HCEC 1CT (cell line): ENCODE measurements around the gene FAM110A.
"Not testable (repeated sequence)": the region's sequence is repeated elsewhere in the genome, so short reads cannot be mapped to it uniquely, and the experiment has no call there.

Experiments
- DNase-seq: peaks from one replicate; pipeline ENCODE4 v3.0.0-alpha.2; 2017

The FAM110A gene

GRCh38 chr20:824490-824889 lies 9.0 kb upstream of the FAM110A start:
- no peak for DNase-seq

GRCh38 chr20:824916-825315 lies 8.6 kb upstream of the FAM110A start:
- DNase-seq, result no peak

GRCh38 chr20:825710-826421 lies 7.6 kb upstream of the FAM110A start:
- DNase-seq, result no peak

GRCh38 chr20:826695-827323 lies 6.7 kb upstream of the FAM110A start:
- DNase-seq, result no peak

GRCh38 chr20:827981-828380 lies 5.5 kb upstream of the FAM110A start:
- DNase-seq, result not testable (repeated sequence)

GRCh38 chr20:828987-829386 lies 4.5 kb upstream of the FAM110A start:
- DNase-seq, result no peak

GRCh38 chr20:829551-829950 lies 4.0 kb upstream of the FAM110A start:
- no peak for DNase-seq

- DNase-seq, result peak; percentile 17
Measured at GRCh38 chr20:830011-830521, 3.4 kb upstream of the FAM110A start.

GRCh38 chr20:831251-831650 lies 2.3 kb upstream of the FAM110A start:
- DNase-seq, result no peak

GRCh38 chr20:831956-832355 lies 1.6 kb upstream of the FAM110A start:
- DNase-seq, result no peak

- peak; percentile 67 for DNase-seq
Measured at GRCh38 chr20:833121-833449, 430 bp upstream of the FAM110A start.

GRCh38 chr20:834151-834746 lies 734 bp downstream of the FAM110A start:
- DNase-seq, result no peak

GRCh38 chr20:835608-836045 lies 2.1 kb downstream of the FAM110A start:
- DNase-seq, result no peak

GRCh38 chr20:836190-836589 lies 2.7 kb downstream of the FAM110A start:
- no peak for DNase-seq

- no peak for DNase-seq
Measured at GRCh38 chr20:839015-839414, 5.5 kb downstream of the FAM110A start.

- no peak for DNase-seq
Measured at GRCh38 chr20:839626-840025, 6.1 kb downstream of the FAM110A start.

- no peak for DNase-seq
Measured at GRCh38 chr20:840503-840857, 7.0 kb downstream of the FAM110A start.

GRCh38 chr20:840858-841567 lies 7.5 kb downstream of the FAM110A start:
- DNase-seq, result no peak

- DNase-seq, result no peak
Measured at GRCh38 chr20:841568-842546, 8.3 kb downstream of the FAM110A start.

- DNase-seq, result no peak
Measured at GRCh38 chr20:842547-842940, 9.0 kb downstream of the FAM110A start.

GRCh38 chr20:843912-844311 lies 10.4 kb downstream of the FAM110A start:
- no peak for DNase-seq

- DNase-seq, result peak; percentile 74
Measured at GRCh38 chr20:844473-845225, 11.1 kb downstream of the FAM110A start.
